Adrenal gland (tissue), 5 donors: Measurements from ENCODE around the gene ACVR1B.

Experiments
- CTCF ChIP-seq, 6 experiments: fragments of 450-650 bp in 4 of 6; fragments of 200-600 bp in 2 of 6; sonication (generic) in 1 of 6; IDR thresholded peaks; 1 replicate in 5 of 6; 2 replicates in 1 of 6; pipeline versions ENCODE4 v1.5.1 to v1.8.0; 2016 to 2021; ENCODE audit warnings: antibody characterized with exemption in 6 of 6, mild to moderate bottlenecking in 2 of 6, moderate library complexity in 1 of 6
- POLR2A ChIP-seq, 2 donors: fragments of 450-650 bp; IDR thresholded peaks; one replicate each; pipeline ENCODE4 v1.6.1; 2017; ENCODE audit warnings: antibody characterized with exemption in 2 of 2, mild to moderate bottlenecking in 2 of 2, moderate library complexity in 1 of 2
- donor health status: DM: no; HTN: no; CAD: no.

DNA sequence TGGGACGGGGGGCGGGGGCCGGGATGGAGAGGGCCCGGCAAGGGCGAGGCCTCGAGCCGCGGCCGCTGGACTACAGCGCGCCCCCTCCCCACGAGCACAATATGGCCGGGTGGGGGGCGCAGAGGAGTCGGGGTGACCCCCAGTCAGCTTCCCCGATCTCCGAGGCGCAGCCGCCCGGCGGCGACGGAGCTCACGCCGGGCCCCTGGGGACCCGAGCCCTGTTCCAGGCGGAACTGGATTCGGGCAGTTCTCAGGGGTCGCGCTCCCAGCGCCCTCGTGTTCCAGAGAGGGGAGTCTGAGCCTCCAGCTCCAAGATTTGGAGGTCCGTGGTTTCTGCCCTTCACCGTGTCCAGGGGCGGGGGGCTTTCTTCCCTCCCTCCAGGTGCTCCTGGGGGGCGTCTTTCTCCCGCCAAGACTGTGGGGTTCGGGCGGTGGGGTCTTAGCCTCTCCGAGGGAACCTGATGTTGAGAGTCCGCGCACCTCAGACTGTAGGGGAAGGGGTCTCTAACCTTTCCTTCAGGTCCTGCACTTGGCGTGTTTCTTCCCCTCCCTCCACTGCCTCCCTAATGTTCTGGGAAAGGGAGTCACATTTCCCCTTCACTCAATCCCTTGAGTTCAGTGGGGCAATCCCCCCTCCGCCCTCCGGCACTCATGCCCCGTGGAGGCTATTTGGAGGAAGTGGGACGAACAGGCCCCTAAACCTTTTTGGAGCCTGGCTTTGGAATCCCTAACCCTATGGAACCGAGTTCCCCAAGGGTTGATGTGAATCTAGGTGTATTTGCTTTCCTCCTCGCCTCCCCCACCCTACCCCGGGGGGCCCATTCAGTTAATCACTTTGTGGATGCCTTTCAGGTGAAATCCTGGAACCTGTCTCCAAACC is 584 bp downstream of the ACVR1B start:
- TF ChIP-seq CTCF (IDR thresholded peaks at IDR 0.05), result no peak
- no peak for TF ChIP-seq POLR2A (IDR thresholded peaks at IDR 0.05)
